GM13977 (cell line): ENCODE measurements around the gene C1orf174.

ENCODE experiments used
- DNase-seq: peaks from one replicate; pipeline ENCODE4 v3.0.0; 2012; ENCODE audit warnings: low spot score
- CTCF ChIP-seq: IDR thresholded peaks from 2 replicates; pipeline ENCODE4 v1.5.1; 2012; ENCODE audit warnings: mild to moderate bottlenecking, control low read depth; ENCODE audit not compliant: insufficient read depth; ENCODE audit errors: extremely low read depth, missing control alignments
- in situ Hi-C: fragments of 300-500 bp; cut with MboI; formaldehyde crosslinking; loops from one replicate; pipeline ENCODE4 v1.12.0; 2022; ENCODE audit warnings: low sequenced_read_pairs, low pct_unique_long_range_greater_than_20kb, mixed read lengths, inconsistent platforms; ENCODE audit not compliant: unreplicated experiment

Gene C1orf174

GRCh38 chr1:3864884-3865283 is 35.2 kb downstream of the C1orf174 start:
- no peak for TF ChIP-seq CTCF
- in situ Hi-C loops = no loop called here
- DNase-seq = no peak

- no peak for TF ChIP-seq CTCF
- in situ Hi-C loops = no loop called here
- DNase-seq = no peak
Measured at GRCh38 chr1:3863231-3863935, 36.7 kb downstream of the C1orf174 start.

- no peak for DNase-seq
- peak; percentile 6 for TF ChIP-seq CTCF
- in situ Hi-C loops = no loop called here
Measured at GRCh38 chr1:3858231-3858981, 41.7 kb downstream of the C1orf174 start.

GRCh38 chr1:3857791-3858129 is 42.3 kb downstream of the C1orf174 start:
- no peak for DNase-seq
- in situ Hi-C loops = no loop called here
- no peak for TF ChIP-seq CTCF

GRCh38 chr1:3856923-3857790 is 42.9 kb downstream of the C1orf174 start, which contains the start of the genes CEP104 and DFFB:
CEP104 (minus strand) TSS chr1:3857211; CDS start chr1:3852407, 4,804 bp downstream.
DFFB (plus strand) TSS chr1:3857476; CDS start chr1:3857604, 128 bp downstream.
- in situ Hi-C loops = no loop called here
- peak; percentile 100 for DNase-seq
- TF ChIP-seq CTCF = peak; percentile 71
